SIG-M5 treated with dmso at 0.1 percent for 504 hours (cell line): Measurements from ENCODE around the gene NRSN1.
"Not testable (repeated sequence)": the region's sequence is repeated elsewhere in the genome, so short reads cannot be mapped to it uniquely, and the experiment has no call there.

ENCODE experiments used
- DNase-seq: peaks from one replicate; lab custom pipeline; 2025; ENCODE audit not compliant: unreplicated experiment; lab: John Stamatoyannopoulos, UW

NRSN1 gene

DNA sequence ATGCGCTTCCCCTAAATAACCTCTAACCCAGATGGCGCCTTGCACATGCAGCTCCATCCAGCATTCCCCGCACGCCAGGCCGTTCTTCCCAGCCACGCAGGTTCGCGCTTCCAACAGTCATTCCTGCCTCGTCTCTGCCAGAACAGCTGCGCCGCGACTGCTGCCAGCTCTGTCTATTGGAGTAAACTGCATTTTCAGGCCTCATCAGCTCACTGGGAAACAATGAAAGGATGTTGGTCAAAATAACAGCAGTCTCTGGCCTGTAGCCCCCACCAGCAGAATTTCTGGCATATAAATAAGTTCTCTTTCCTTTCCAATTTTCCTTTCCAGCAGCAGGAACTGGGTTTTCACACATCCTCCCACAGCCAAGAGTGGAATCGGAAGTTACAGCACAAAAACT lies 14.6 kb downstream of the NRSN1 start:
- no peak for DNase-seq

DNA sequence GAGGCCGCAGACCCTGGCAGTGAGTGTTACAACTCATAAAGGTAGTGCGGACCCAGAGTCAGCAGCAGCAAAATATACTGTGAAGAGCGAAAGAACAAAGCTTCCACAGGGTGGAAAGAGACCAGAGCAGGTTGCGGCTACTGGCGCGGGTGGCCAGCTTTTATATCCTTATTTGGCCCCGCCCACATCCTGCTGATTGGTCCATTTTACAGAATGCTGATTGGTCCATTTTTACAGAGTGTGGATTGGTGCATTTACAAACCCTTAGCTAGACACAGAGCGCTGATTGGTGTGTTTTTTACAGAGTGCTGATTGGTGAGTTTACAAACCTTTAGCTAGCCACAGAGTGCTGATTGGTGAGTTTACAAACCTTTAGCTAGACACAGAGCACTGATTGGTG lies 16.7 kb downstream of the NRSN1 start:
- not testable (repeated sequence) for DNase-seq

DNA sequence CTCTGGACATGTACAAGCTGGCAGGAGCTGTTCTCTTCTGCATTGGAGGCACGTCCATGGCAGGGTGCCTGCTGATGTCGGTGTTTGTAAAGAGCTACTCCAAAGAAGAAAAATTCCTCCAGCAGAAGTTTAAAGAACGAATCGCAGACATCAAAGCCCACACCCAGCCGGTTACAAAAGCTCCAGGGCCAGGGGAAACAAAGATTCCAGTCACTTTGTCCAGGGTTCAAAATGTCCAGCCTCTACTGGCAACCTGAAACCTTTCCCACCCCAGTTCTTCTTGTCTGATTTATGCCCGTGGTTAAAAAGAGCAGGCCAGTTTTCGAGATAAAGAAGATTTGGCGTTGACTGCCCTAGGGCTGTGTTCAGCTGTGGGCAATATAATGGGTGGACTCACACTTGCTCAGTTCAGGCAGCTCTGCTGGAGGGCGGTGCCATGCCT lies 19.7 kb downstream of the NRSN1 start:
- DNase-seq = no peak

- DNase-seq = no peak
These were observed 20.9 kb downstream of the NRSN1 start for GRCh38 chr6:24146871-24147270.

GRCh38 chr6:24147511-24148153 lies 21.6 kb downstream of the NRSN1 start:
- DNase-seq = no peak

GRCh38 chr6:24148154-24148570 lies 22.1 kb downstream of the NRSN1 start:
- no peak for DNase-seq

DNA sequence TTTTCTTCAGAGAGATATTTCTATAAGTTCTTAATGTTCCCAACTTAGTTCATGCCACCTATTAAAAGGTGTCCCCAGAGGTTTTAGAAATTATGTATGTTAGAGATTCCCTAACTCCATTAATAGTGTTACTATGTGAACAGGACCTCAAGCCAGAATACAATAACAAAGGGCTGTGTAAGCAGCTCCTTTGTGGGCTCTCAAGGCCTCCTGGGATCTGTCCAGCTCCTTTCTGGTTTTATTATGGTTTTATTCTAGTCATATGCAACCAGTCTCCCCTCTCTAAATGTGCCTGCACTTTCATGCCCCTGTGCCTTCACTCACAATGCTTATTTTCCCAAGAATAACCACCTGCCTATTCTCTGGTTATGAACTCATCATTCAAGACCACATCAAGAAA lies 22.7 kb downstream of the NRSN1 start:
- DNase-seq = no peak

- DNase-seq = no peak
These were observed 23.3 kb downstream of the NRSN1 start for GRCh38 chr6:24149296-24149695.

- DNase-seq = no peak
These were observed 23.8 kb downstream of the NRSN1 start for GRCh38 chr6:24149836-24150235.

- DNase-seq = no peak
These were observed 26.0 kb downstream of the NRSN1 start for GRCh38 chr6:24152014-24152413.

GRCh38 chr6:24154121-24154520 lies 28.1 kb downstream of the NRSN1 start:
- DNase-seq = no peak

DNA sequence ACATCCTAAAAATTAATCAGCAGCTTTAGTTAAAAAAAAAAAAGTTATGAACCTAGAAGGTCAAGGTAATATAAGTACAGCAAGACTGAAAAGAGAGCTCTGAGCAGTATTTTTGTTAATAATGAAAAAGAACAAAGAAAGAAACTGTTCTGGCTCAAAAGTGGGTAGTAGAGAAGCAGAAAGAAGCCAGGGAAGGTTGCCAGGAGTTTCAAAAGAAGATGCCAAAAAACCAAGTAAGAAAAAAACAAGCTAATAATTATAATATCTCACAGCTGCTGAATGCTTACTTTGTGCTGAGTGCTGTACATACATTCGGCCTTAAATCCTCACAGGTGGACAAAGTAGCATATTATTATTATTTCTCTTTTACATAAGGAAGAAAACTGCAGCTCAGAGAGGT lies 31.9 kb downstream of the NRSN1 start:
- no peak for DNase-seq

DNA sequence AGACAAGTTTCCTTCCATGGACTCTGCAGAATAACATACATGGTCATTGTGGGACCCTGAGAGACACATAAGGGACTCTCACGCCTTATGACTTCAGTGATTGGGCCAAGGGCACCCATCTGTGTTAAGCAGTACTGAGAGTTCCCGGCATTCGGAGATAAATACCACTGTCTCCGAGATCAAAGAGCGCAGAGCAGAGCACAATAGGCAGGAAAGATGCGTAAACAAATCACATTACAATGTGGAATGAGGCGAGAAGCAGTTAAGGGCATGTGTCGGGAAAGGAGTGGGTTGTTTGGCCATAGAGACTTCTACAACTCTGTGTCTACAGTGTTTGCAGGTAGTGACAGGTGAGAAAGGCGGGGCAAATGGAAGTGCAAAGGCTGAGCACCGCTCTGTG lies 57.6 kb downstream of the NRSN1 start:
- DNase-seq = no peak

GRCh38 chr6:24186349-24186748 lies 60.3 kb downstream of the NRSN1 start:
- no peak for DNase-seq

DNA sequence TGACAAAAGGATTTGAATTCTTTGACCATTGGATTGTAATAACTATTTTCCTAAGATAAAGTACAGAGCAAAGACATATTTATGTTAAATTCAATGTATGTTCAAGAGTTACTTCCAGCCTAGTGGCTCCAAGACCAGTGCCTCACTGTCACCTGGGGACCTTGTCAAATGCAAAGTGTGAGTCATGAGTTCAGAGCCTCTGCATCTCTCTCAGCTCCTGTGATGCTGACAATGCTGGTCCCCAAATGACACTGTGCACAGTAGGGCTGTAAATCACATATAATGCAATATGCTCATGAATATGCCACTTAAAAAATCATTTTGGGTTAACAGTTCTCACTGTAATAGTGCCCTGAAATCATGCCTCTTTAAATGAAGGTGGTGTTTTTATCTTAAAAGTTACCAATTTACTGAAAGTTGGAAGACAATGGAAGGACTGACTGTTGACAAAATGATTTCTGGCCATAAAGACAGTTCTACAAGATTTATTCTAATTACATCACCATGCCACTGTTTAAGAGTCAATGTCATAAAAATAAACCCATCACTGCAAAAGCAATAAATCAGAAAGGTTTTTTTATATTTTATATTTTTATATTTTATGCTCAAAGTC lies 62.1 kb downstream of the NRSN1 start:
- no peak for DNase-seq

DNA sequence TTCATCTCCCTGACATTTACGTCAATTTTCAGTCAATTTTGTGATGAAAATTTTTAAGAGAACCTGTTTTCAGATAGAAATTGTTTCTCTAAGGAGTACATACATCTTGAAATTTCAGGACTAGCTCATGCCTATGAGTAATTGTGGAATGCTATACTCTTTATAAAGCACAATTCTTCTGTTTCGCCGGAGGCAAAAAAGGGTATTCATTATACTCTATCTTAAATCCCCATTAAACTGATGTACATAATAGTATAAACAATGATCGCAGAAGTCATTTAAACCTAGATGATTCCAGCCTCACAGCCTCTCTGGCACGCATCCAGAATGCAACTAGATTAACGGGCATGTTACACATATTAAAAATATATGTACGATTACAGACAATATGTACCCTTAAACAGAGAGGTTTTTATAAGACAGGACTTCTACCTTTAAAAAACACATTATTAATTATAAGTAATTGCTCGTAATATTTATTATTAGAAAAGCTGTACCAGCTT lies 62.6 kb downstream of the NRSN1 start:
- DNase-seq = no peak

- DNase-seq = no peak
These were observed 65.3 kb downstream of the NRSN1 start for GRCh38 chr6:24191346-24191745.

GRCh38 chr6:24193364-24193763 lies 67.3 kb downstream of the NRSN1 start:
- no peak for DNase-seq

DNA sequence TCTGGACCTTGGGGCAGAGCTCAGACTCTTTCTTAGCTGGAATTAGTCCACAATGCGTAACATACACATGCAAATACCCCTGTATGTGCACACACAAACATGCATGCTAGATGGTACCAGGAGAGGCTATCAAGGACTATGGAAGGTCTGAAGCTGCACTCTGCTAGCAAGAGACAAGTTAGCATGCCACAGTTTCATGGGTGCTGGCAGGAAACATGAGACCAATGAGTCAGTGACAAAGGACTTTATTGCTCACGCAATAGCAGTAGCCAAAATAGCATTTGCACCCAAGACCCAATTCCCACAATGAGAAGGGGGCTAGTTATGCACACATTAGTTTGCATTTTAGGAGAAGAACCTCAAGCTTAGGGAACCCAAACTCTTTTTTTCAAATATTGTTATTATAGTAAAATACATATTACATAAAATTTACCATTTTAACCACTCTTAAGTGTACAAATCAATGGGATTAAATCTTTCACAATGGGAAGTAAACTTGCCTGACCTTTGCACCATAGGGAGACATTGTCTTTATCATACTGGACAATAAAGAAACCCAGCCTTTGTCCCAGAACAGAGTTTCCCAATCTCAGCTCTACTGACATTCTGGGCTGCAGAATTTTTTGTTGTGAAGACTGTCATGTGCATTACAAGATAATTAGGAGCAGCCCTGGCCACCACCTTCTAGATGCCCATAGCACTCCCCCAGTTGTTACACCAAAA lies 69.1 kb downstream of the NRSN1 start:
- DNase-seq = no peak

- DNase-seq = no peak
These were observed 70.0 kb downstream of the NRSN1 start for GRCh38 chr6:24195836-24196597.
